A673 (cell line): ENCODE measurements around the gene TNIP3.

Experiments used
- EZH2 ChIP-seq: fragments of 200-600 bp; sonication (generic); IDR thresholded peaks from 2 replicates; pipeline ENCODE4 v1.6.1; 2017; ENCODE audit warnings: borderline replicate concordance, low read depth, mild to moderate bottlenecking, mixed read lengths, antibody characterized with exemption, low read length; ENCODE audit not compliant: poor library complexity, severe bottlenecking
- TF ChIP-seq, protein P1 (sequence below): fragments of 300-800, 200-600 bp; sonication (generic); conservative IDR thresholded peaks from 2 replicates; pipeline ENCODE4 v1.5.1; 2017; ENCODE audit warnings: low read depth, mild to moderate bottlenecking, antibody characterized with exemption, low read length, moderate library complexity, mixed read lengths

DNA sequence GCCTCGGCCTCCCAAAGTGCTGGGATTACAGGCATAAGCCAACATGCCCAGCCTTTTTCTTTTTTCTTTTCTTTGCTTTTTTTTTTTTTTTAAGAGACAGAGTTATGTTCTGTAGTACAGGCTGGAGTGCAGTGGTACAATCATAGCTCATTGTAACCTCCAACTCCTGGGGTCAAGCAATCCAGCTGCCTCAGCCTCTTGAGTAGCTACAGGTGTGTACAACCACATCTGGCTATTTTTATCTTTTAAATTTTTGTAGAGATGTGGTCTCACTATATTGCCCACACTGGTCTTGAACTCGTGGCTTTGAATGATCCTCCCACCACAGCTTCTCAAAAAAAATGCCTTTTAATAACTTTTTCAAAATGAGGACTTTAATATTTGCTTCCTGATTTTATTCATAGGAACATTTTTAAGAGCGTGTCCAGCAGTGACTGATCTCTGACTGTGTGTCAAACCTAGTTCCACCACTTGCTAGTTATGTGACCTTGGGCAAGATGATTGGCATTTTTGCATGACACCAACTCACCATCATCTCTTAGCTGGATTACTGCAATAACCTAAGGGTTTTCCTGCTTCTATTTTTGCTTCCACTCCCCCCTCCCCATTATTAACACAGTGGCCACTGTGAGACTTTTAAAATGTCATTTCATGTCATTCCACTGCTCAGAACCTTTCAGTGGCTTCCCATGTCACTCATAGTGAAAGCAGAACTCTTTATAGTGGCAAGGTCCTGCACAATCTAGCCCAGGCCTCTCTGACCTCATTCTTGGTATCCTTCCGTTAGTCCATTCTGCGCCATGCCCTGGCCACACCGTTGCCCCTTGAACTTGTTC is 4.5 kb upstream of the TNIP3 start:
- TF ChIP-seq, protein P1, sequence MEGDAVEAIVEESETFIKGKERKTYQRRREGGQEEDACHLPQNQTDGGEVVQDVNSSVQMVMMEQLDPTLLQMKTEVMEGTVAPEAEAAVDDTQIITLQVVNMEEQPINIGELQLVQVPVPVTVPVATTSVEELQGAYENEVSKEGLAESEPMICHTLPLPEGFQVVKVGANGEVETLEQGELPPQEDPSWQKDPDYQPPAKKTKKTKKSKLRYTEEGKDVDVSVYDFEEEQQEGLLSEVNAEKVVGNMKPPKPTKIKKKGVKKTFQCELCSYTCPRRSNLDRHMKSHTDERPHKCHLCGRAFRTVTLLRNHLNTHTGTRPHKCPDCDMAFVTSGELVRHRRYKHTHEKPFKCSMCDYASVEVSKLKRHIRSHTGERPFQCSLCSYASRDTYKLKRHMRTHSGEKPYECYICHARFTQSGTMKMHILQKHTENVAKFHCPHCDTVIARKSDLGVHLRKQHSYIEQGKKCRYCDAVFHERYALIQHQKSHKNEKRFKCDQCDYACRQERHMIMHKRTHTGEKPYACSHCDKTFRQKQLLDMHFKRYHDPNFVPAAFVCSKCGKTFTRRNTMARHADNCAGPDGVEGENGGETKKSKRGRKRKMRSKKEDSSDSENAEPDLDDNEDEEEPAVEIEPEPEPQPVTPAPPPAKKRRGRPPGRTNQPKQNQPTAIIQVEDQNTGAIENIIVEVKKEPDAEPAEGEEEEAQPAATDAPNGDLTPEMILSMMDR, result no peak
- TF ChIP-seq EZH2, result no peak
